Stimulated activated naive CD4-positive, alpha-beta T cell treated with Interleukin-2 at 50 U/mL for 16 hours (primary cell): ENCODE results near the gene TELO2.

Experiments
- DNase-seq: peaks from one replicate; lab custom pipeline; 2025; lab: John Stamatoyannopoulos, UW

Gene TELO2

GRCh38 chr16:1518626-1519135 is 25.5 kb downstream of the TELO2 start:
- DNase-seq = no peak

DNA sequence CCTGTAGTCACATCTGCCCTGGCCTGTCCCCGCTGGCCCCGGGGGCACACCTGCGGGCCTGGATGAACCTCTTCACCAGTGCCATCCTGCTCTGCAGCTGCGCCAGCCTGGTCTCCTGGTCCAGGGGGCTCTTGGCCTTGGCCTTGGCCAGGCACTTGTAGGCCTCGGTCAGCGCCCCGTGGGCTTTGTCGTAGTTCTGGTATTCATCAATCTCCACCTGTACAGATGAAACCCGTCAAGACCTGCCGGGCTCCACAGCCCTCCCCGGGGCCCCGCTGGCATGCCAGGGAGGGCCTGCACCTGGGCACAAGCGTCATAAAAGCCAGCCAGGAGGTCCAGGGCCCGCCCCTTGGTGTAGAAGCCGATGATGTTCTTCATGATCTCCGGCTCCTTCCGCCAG is 26.7 kb downstream of the TELO2 start:
- DNase-seq = no peak

DNA sequence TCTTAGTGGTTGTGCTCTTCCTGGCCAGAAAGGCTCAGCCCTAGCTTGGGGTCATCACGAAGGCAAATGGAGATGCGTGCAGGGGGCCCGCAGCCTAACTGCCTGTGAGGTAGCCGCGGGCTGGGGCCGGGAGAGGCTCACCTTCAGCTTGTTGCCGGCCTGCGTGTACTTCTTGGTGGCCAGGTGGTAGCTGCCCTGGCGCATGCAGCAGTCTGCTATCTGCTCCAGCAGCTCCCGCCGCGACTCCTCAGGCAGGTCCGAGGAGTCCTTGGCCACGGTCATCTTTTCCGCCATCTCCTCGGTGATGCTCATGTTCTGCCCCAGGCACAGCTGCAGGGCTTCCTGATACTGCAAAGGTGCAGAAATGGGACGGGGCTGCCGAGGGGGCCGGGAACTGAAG is 27.3 kb downstream of the TELO2 start:
- no peak for DNase-seq

DNA sequence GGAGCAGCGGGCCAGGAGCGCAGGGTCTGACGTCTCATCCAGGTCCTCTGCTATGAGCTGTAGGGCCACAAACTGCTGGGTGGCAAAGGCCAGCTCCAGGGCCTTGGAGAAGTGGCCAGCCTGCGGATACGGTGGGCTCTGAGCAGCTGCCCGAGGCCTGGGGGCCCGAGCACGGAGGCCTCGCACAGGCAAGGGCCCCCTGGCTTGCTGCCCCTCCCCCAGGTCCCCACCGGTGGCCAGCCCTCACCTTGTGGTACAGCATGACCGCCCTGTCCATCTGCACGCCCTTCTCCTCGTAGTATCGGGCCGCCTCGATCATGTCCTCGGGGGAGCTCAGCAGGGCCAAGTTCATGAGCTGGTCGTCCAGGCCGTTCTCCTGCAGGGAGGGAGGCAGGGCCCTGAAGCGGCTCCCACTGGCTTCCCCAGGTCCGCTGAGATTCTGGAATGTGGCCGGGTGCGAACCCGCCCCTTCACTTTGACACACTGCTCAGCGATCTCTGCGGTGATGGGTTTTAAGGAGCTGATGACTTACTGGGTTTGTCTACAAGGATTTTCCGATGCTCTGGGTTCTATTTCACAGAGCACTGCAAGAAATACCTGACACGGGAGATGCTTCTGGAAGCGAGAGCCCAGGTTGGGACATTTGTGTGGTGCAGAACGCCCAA is 30.6 kb downstream of the TELO2 start:
- no peak for DNase-seq

GRCh38 chr16:1524366-1524765 is 31.2 kb downstream of the TELO2 start:
- no peak for DNase-seq

GRCh38 chr16:1525871-1526607 is 32.9 kb downstream of the TELO2 start:
- DNase-seq = peak; percentile 16

GRCh38 chr16:1526608-1527555 is 33.7 kb downstream of the TELO2 start:
- DNase-seq = no peak

DNA sequence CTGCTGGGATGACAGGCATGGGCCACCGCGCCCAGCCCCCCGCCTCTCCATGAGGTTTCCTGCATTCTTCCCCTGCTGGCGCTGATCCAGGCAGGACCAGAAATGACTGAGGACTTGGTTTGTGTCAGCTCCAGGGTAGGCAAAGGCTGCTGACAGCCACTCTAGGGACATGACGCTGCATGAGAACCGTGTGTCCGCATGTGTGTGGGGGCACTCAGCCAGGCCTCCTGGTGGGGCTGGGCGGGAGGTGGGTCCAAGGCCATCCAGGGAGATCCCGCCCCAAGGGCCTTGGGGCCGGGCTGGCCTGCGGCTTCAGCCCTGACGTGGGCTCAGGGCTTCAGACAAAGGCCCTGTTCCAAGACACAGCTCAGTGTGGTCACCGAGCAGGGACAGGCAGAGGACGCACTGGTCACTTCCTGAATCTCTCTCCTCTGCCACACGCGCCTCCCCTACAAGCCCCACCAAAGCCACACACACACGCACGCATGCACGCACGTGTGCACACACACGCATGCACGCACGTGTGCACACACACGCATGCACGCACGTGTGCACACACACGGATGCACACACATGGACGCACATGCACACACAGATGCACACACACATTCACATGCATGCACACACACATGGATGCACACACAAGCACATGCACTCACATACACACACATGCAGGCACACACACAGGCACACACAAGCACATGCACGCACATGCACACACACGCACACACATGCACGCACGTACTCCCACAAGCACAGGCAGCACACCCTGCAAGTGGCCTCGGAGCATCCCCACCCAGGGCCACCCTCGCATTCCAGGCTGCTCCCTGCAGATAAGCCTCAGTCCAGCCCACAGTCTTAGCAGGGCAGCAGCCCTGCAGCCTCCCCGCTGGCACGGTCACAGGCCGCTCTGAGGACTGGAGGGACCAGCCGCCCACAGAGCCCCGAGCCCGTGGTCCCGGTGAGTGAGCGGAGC is 35.0 kb downstream of the TELO2 start:
- DNase-seq = no peak

GRCh38 chr16:1528921-1529537 is 35.9 kb downstream of the TELO2 start:
- no peak for DNase-seq

DNA sequence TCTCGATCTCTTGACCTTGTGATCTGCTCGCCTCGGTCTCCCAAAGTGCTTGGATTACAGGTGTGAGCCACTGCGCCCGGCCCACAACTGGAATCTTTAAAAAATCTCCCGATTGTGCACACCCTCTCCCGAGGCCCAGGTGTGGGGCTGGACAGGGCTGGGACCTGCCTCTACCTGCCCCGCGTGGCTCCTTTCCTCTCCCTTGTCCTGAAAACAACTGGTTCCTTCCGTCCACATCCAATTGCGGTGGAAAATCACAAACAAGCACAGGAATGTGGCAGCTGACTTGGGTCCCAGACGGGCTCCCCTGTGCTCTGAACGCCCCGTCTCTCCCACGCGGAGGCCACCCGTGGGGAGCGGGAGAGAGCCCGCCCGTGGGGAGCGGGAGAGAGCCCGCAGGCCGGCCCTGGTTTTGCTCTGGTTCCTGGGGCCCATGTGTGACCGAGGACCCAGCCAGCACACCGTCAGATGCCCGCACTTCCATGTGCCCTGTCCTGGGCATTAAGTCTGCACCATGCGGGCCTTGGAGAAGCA is 37.3 kb downstream of the TELO2 start:
- DNase-seq = no peak

GRCh38 chr16:1530883-1531637 is 37.9 kb downstream of the TELO2 start:
- DNase-seq = no peak

DNA sequence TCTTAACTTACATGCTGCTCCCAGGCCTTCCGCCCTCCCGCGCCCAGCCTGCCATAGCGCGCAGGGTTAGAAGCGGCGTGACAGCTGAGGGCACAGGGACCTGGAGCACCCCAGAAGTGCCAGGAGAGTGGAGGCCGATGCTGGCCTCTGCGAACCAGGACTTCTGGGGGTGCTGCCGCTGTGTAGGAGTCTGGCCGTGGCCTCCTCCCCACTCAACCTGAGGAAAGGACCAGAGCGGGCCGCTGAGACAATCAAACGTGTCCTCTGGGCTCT is 38.4 kb downstream of the TELO2 start:
- DNase-seq = no peak

DNA sequence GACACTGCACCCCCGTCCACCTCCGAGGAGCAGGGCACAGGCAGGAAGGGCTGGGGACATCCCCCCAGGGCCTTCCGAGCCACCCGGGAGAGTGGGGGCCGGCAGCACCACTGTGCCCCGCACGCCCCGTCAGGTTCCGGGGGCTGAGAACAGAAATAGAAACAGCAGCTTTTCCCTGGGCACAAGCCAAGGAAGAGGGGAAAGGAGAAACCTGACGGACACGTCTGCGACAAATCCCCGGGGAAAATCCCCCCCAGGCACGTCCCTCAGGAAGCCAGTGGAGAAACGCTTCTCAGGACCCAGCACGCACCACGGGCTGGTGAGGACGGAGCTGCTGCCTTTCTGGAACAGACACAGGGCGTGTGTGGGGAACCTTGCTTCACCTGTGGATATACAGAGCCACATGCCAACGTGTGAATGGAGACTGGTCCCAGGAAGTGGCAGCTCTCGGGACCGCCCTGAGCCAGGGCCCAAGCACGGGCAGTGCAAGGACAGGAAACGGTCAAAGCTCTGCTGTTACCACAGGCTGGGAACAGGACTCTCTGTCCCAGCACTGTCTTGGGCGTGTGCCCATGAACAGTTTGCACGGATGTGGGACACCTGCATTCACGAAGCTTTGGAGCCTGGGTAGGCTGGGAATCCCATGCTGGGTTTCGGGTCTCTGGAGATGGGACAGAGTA is 39.1 kb downstream of the TELO2 start:
- DNase-seq = no peak

- no peak for DNase-seq
Observed at GRCh38 chr16:1532771-1533170, 39.6 kb downstream of the TELO2 start.

DNA sequence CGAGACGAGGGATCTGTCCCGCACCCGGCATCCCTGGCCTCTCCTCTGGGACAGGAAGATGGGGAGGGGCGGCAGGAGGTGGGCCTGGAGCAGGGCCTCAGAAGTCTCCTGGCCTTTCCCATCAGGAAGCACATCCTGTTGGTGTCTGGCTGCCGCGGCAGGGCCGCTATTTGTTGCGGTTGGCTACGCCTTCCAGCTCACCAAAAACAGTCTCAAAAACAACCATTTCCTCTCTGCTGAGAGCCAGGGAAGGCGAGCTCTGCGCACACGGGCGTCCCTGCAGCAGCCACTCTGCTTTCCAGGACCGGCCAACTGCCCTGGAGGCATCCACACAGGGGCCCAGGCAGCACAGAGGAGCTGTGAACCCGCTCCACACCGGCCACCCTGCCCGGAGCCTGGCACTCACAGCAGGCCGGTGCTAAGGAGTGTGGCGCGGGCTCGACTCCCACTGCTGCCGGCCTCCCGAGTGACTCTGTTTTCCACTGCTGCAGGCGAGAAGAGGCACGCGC is 40.3 kb downstream of the TELO2 start, which contains the start of gene TMEM204:
Gene TMEM204 (plus strand): TSS at position 224 of the 509 bp plus-strand sequence. CDS start 610 bp downstream, outside the sequence.
- no peak for DNase-seq

DNA sequence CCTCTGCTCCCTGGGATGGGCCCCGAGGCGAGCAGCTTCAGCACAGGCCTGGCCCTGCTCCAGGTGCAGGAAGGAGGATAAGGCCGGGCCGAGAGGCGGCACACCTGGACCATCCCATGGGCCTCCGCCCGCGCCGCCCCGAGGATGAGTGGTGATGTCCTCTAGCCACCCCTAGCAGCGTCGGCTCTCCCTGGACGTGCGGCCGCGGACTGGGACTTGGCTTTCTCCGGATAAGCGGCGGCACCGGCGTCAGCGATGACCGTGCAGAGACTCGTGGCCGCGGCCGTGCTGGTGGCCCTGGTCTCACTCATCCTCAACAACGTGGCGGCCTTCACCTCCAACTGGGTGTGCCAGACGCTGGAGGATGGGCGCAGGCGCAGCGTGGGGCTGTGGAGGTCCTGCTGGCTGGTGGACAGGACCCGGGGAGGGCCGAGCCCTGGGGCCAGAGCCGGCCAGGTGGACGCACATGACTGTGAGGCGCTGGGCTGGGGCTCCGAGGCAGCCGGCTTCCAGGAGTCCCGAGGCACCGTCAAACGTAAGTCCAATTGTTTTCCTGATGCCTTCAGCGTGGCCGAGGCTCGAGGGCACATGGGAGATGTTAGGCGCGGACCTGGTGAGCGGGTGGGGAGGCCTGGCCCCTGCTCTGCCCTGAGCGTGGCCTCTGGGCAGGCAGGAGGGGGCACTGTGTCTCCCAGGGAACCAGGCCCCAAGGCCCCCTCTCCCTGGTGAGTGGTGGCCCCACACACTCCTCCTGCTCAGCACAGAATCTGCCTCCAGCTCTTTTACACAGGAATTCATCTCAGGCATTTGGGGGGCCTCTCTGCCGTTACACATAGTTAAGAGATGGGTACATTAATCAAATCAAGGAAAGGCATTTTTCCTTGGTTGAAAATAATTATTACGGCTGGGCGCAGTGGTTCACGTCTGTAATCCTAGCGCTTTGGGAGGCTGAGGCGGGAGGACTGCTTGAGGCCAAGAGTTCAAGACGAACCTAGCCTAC is 41.2 kb downstream of the TELO2 start:
- DNase-seq = peak; percentile 28

GRCh38 chr16:1535391-1536291 is 42.5 kb downstream of the TELO2 start:
- DNase-seq = peak; percentile 12
